Endothelial cell (in vitro differentiated cells): ENCODE measurements around the gene DDB1. TPM values are rescaled to one million over a fixed set of nuclear protein-coding genes. Genes with fewer than 3 reads are reported as not detected.

ENCODE experiments used
- DNase-seq: peaks from one replicate; pipeline ENCODE4 v3.0.0; 2021; ENCODE audit warnings: low spot score
- H3K27ac Mint-ChIP-seq: one replicate; pipeline ENCODE4 v1.8.0; 2021; ENCODE audit warnings: mixed read lengths, inconsistent platforms; ENCODE audit not compliant: unreplicated experiment
- H3K27me3 Mint-ChIP-seq: one replicate; pipeline ENCODE4 v1.8.0; 2021; ENCODE audit warnings: mild to moderate bottlenecking, moderate library complexity, mixed read lengths, inconsistent platforms; ENCODE audit not compliant: unreplicated experiment
- H3K36me3 Mint-ChIP-seq: one replicate; pipeline ENCODE4 v1.8.0; 2021; ENCODE audit warnings: mild to moderate bottlenecking, low read depth, mixed read lengths, inconsistent platforms; ENCODE audit not compliant: unreplicated experiment
- H3K4me1 Mint-ChIP-seq: one replicate; pipeline ENCODE4 v1.8.0; 2021; ENCODE audit warnings: mild to moderate bottlenecking, mixed read lengths, inconsistent platforms; ENCODE audit not compliant: unreplicated experiment
- H3K4me3 Mint-ChIP-seq: one replicate; pipeline ENCODE4 v1.8.0; 2021; ENCODE audit warnings: mild to moderate bottlenecking, mixed read lengths, inconsistent platforms; ENCODE audit not compliant: unreplicated experiment
- H3K9me3 Mint-ChIP-seq: one replicate; pipeline ENCODE4 v1.8.0; 2021; ENCODE audit warnings: mixed read lengths, inconsistent platforms; ENCODE audit not compliant: unreplicated experiment
- total RNA-seq: library from RNA; stranded (reverse); fragmentation: NEBNext Ultra II Directional; extraction: Animal tissue kit (Norgen Biotek cat#: 25700); gene quantifications from one replicate; pipeline ENCODE4 v1.2.1, GENCODE V29; 2021; ENCODE audit not compliant: unreplicated experiment
- TF ChIP-seq, protein P1 (sequence below): fragments of 200-600 bp; sonication (generic); IDR thresholded peaks from one replicate; pipeline ENCODE4 v1.5.0; 2021; ENCODE audit warnings: antibody characterized with exemption; ENCODE audit not compliant: unreplicated experiment

The DDB1 gene
- total RNA-seq, 1 donor from 2014 or later: 239 TPM

DNA sequence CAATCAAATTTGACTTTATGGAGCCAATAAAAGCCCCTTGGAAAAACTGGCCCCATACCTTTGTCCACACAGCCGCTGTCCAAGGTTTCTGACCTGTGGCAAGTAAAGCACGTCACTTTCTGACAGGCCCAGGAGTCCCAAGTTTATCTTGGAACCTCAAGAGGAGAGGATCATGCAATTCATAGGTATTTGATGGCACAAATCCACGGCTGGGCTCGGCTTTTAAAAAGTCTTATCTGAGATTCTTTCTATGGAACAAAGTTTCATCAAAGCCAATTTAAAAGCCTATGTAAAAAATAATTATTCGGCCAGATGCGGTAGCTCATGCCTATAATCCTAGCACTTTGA, 42.8 kb upstream of the DDB1 start:
- H3K27ac Mint-ChIP-seq: no peak overlapping the region
- no peak overlapping the region for H3K4me3 Mint-ChIP-seq
- no peak for DNase-seq
- peaks cover 25% of the 10 kb centered on the region for H3K36me3 Mint-ChIP-seq
- no peaks in the 10 kb centered on the region for H3K27me3 Mint-ChIP-seq
- H3K9me3 Mint-ChIP-seq: no peaks in the 10 kb centered on the region
- TF ChIP-seq, protein P1, sequence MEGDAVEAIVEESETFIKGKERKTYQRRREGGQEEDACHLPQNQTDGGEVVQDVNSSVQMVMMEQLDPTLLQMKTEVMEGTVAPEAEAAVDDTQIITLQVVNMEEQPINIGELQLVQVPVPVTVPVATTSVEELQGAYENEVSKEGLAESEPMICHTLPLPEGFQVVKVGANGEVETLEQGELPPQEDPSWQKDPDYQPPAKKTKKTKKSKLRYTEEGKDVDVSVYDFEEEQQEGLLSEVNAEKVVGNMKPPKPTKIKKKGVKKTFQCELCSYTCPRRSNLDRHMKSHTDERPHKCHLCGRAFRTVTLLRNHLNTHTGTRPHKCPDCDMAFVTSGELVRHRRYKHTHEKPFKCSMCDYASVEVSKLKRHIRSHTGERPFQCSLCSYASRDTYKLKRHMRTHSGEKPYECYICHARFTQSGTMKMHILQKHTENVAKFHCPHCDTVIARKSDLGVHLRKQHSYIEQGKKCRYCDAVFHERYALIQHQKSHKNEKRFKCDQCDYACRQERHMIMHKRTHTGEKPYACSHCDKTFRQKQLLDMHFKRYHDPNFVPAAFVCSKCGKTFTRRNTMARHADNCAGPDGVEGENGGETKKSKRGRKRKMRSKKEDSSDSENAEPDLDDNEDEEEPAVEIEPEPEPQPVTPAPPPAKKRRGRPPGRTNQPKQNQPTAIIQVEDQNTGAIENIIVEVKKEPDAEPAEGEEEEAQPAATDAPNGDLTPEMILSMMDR: no peak
- no peaks in the 10 kb centered on the region for H3K4me1 Mint-ChIP-seq

DNA sequence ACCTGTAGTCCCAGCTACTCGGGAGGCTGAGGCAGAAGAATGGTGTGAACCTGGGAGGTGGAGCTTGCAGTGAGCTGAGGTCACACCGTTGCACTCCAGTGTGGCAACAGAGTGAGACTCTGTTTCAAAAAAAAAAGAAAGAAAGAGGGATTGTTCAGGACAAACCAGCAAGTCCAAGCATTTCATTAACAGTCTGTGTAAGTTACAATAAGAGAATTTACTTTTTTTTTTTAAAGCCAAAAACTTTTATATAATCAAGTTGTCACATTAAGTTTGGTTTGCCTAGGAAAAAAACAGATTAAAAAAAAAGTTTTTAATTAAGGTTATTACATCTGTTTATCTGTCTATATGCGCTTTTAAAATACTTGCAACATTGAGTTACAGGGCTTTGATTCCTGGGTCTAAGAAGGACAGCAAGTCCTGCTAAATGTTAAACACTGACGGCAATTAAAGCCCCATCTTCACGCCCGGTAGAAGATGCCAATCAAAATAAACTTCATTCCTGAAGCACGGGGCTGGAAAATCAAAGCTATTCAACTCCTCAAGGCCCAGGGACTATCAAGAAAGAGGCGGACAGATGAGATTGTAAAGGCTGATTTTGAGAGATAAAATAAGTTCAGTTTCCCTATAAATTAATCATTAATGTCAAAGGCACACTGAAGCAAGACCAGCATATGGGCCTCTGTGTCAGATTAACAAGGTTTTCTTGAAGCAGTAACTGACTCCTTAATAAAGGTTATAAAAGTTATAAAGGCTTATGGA, 39.9 kb upstream of the DDB1 start:
- DNase-seq: no peak
- H3K27me3 Mint-ChIP-seq: peaks cover 1% of the 10 kb centered on the region

DNA sequence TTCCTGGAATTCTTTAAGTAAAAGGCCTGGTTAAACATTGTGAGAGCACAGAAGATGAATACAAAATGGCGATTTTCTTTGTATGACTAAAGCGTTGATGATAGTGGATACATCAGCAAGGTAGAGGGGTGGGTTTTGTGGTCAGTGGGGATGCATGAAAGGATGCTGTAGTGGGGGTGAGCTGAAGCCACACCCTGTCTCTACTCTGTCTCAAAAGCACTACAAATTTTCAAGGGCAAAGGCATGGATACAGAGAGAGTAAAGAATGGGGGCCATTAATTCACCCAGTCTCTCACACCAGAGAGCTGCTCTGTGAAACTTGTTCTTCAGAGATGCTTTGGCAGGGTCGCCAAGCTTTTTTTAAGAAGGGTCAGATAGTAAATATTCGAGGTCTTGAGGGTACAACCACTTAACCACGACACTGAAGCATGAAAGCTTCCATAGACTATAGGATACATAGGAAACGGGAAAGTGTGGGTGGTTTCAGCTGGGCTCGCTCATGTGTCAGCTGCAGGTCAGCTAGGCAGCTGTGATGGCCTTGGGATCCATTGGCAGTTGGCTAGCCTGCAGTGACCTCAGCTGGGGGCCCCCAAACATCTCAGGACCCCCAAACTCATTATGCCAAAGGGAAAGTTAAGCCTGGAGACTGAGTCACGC, 37.6 kb upstream of the DDB1 start:
- Mint-ChIP-seq H3K27me3 (peaks cover 1% of the 10 kb centered on the region), H3K4me1 (no peaks in the 10 kb centered on the region), H3K27ac (no peak overlapping the region), H3K9me3 (peaks cover 7% of the 10 kb centered on the region), H3K4me3 (peak overlapping the region; percentile 19), H3K36me3 (peaks cover 44% of the 10 kb centered on the region)
- no peak for DNase-seq
- TF ChIP-seq, protein P1: no peak

More for the DNA sequence above, 39.9 kb upstream of the DDB1 start:
- peaks cover 7% of the 10 kb centered on the region for H3K9me3 Mint-ChIP-seq
- H3K27ac Mint-ChIP-seq: no peak overlapping the region
- H3K4me3 Mint-ChIP-seq: no peak overlapping the region
- no peaks in the 10 kb centered on the region for H3K4me1 Mint-ChIP-seq
- H3K36me3 Mint-ChIP-seq: peaks cover 49% of the 10 kb centered on the region
- TF ChIP-seq, protein P1: no peak

DNA sequence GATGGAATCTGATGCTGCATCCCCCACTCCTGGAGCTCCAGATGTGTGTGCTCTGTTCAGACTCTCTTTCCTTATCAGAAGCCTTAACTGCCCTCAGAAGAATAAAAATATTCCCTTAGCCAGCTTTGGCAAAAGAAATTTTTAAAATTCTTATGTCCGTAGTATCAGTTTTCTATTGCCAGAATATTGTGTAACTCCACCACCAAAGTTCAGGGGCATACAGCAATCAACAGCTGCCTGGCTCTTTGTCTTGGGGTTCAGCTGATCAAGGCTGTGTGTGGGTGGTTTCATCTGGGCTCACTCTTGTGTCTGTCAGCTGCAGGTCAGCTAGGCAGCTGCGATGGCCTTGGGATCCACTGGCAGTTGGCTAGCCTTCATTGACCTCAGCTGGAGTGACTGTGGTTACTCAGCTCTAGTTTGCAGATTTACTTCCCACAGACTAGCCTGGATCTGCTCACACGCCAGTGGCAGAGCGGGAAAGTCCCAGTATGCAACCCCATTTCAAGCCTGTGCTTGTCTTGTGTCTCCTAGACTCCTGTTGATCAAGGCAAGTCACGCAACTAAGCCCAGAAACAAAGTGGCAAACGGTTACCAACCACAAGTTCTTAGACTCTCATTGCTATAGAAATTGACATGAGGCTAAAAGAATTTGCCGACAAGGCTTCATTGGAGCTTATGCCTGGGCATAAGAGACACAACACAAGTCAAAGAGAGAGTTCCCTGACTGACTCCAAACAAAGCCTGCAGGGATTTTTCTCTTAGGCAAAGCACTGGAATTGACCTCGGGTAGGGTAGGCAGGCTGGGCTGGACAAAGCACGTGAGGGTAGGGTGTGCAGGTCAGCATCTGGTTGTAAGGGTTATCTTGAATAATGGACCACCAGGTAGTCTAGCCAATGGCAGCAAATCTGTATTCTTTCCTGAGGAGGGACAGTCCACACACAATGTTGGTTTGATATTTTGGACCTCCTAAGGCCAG, 36.8 kb upstream of the DDB1 start:
- no peak for DNase-seq
- Mint-ChIP-seq H3K4me3 (peak overlapping the region; percentile 29), H3K27ac (no peak overlapping the region), H3K36me3 (peaks cover 40% of the 10 kb centered on the region), H3K27me3 (peaks cover 1% of the 10 kb centered on the region), H3K9me3 (peaks cover 7% of the 10 kb centered on the region), H3K4me1 (no peaks in the 10 kb centered on the region)
- TF ChIP-seq, protein P1: no peak
